Stimulated activated CD4-positive, alpha-beta T cell treated with anti-CD3 and anti-CD28 coated beads, Interleukin-1b, Interleukin-23, amount 100 ng/mL, for 4 hours (primary cell): ENCODE results near the gene ZNF543.
"Not testable (repeated sequence)": the region's sequence is repeated elsewhere in the genome, so short reads cannot be mapped to it uniquely, and the experiment has no call there.

Experiments
- DNase-seq, 2 donors: peaks; one replicate each; pipeline ENCODE4 v3.0.0-alpha.2; 2020; ENCODE audit warnings: low read depth in 2 of 2

ZNF543 gene

GRCh38 chr19:57321116-57321515 lies 844 bp downstream of the ZNF543 start:
- no peak for DNase-seq

- DNase-seq = no peak
These were observed 1.5 kb downstream of the ZNF543 start for GRCh38 chr19:57321751-57322150.

GRCh38 chr19:57324992-57325391 lies 4.7 kb downstream of the ZNF543 start:
- DNase-seq = no peak

- DNase-seq = no peak
These were observed 7.7 kb downstream of the ZNF543 start for GRCh38 chr19:57327993-57328392.

- no peak for DNase-seq
These were observed 13.9 kb downstream of the ZNF543 start for GRCh38 chr19:57334191-57334590.

GRCh38 chr19:57338877-57339276 lies 18.6 kb downstream of the ZNF543 start:
- DNase-seq = no peak

GRCh38 chr19:57342582-57342981 lies 22.3 kb downstream of the ZNF543 start:
- DNase-seq = no peak

- no peak for DNase-seq
These were observed 27.9 kb downstream of the ZNF543 start for GRCh38 chr19:57348136-57348535.

- peak; percentile 67 to 68 for DNase-seq
These were observed 30.9 kb downstream of the ZNF543 start, which contains the start of gene ZNF304 for GRCh38 chr19:57350877-57351805. Gene ZNF304, plus strand, starts transcription at chr19:57351271. Its CDS starts 394 bp downstream, at chr19:57351665.

- DNase-seq = no peak
These were observed 31.6 kb downstream of the ZNF543 start for GRCh38 chr19:57351867-57352266.

- DNase-seq = no peak
These were observed 35.6 kb downstream of the ZNF543 start for GRCh38 chr19:57355916-57356315.

- no peak for DNase-seq
These were observed 37.1 kb downstream of the ZNF543 start for GRCh38 chr19:57357406-57357805.

- DNase-seq = no peak
These were observed 39.0 kb downstream of the ZNF543 start for GRCh38 chr19:57359300-57359699.

- no peak for DNase-seq
These were observed 42.1 kb downstream of the ZNF543 start for GRCh38 chr19:57362419-57362818.

- DNase-seq = peak; percentile 95 to 96
These were observed 42.9 kb downstream of the ZNF543 start, which contains the start of the genes TRAPPC2B and ZNF547 for GRCh38 chr19:57362997-57363687. Gene TRAPPC2B, plus strand, starts transcription at chr19:57363551. Its CDS starts 1,283 bp downstream, at chr19:57364834. Gene ZNF547, plus strand, starts transcription at chr19:57363551. Its CDS starts 5,005 bp downstream, at chr19:57368556.

GRCh38 chr19:57363688-57364181 lies 43.5 kb downstream of the ZNF543 start:
- DNase-seq = no peak

GRCh38 chr19:57366776-57367175 lies 46.5 kb downstream of the ZNF543 start:
- no peak for DNase-seq

GRCh38 chr19:57374179-57374578 lies 53.9 kb downstream of the ZNF543 start:
- no peak for DNase-seq

GRCh38 chr19:57374647-57375046 lies 54.4 kb downstream of the ZNF543 start:
- DNase-seq = not testable (repeated sequence)

- no peak for DNase-seq
These were observed 55.9 kb downstream of the ZNF543 start for GRCh38 chr19:57376151-57376550.

- no peak for DNase-seq
These were observed 57.4 kb downstream of the ZNF543 start for GRCh38 chr19:57377498-57378146.
